Measurements from ENCODE around the gene PANK1. TPM values are rescaled to one million over a fixed set of nuclear protein-coding genes. Genes with fewer than 3 reads are reported as not detected.

The PANK1 gene
- total RNA-seq, 2 experiments from 2014 or later, result 12.1 to 16.1 TPM

DNA sequence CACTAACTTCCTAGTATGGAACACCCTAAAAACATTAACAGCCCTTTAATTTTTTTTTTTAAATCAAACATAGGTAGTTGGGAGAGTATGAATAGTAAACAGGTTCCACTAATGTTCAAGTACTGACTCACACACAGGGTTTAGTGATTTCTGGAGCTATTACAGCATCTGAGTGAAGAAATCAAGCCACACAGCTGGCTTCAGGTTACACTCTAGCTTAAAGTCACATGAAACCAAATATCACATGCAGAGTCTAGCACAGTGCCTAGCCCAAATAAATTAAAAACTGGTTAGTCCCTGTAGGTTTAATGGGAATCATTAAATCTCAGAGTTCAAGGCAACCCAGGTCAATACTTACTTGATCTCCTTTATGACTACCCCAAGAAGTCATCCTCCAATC is 11.6 kb downstream of the PANK1 start:
- CTCF ChIA-PET (ENCODE audit: unreplicated experiment), result no interaction called here
- BruUV-seq (replicated peaks), result no TSS peak
- Histone ChIP-seq H3K4me2 (ENCODE audit: low read length) (no peak overlapping the region), H3K4me1 (ENCODE audit: insufficient read depth, low read length, poor library complexity, severe bottlenecking) (no peaks in the 10 kb centered on the region), H2AFZ (ENCODE audit: low read length) (no peak overlapping the region), H4K20me1 (ENCODE audit: insufficient read depth, low read length) (no peaks in the 10 kb centered on the region), H3K79me2 (ENCODE audit: insufficient read depth, low read depth, low read length) (peaks cover 12% of the 10 kb centered on the region; the same call in 1 of the 2 replicates), H3K9me2 (ENCODE audit: insufficient read depth, low read length) (no peaks in the 10 kb centered on the region), H3K27ac (ENCODE audit: low read depth, low read length, poor library complexity, severe bottlenecking) (no peak overlapping the region), H3K9me3 (ENCODE audit: low read length) (no peaks in the 10 kb centered on the region), H3K36me3 (ENCODE audit: insufficient read depth, low read length) (peaks cover 32% of the 10 kb centered on the region), H3K4me3 (ENCODE audit: low read depth, low read length, poor library complexity, severe bottlenecking) (no peak overlapping the region)
- DNase-seq (ENCODE audit: low spot score), result no peak
- POLR2A ChIA-PET, result interaction anchor here (0.7 to 1.8 kb wide), 2 partner anchors 10 to 43 kb away, joined by 3 to 18 read pairs; no protein-coding TSS in a partner anchor
- no peak for TF ChIP-seq EZH2phosphoT487 (IDR thresholded peaks at IDR 0.05; ENCODE audit: borderline replicate concordance, low read depth, low read length)
- TF ChIP-seq, protein P1, sequence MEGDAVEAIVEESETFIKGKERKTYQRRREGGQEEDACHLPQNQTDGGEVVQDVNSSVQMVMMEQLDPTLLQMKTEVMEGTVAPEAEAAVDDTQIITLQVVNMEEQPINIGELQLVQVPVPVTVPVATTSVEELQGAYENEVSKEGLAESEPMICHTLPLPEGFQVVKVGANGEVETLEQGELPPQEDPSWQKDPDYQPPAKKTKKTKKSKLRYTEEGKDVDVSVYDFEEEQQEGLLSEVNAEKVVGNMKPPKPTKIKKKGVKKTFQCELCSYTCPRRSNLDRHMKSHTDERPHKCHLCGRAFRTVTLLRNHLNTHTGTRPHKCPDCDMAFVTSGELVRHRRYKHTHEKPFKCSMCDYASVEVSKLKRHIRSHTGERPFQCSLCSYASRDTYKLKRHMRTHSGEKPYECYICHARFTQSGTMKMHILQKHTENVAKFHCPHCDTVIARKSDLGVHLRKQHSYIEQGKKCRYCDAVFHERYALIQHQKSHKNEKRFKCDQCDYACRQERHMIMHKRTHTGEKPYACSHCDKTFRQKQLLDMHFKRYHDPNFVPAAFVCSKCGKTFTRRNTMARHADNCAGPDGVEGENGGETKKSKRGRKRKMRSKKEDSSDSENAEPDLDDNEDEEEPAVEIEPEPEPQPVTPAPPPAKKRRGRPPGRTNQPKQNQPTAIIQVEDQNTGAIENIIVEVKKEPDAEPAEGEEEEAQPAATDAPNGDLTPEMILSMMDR (conservative IDR thresholded peaks at IDR 0.05; ENCODE audit: low read length), result no peak
- intact Hi-C loops (cut with micrococcal nuclease; ENCODE audit: unreplicated experiment), result no loop called here

DNA sequence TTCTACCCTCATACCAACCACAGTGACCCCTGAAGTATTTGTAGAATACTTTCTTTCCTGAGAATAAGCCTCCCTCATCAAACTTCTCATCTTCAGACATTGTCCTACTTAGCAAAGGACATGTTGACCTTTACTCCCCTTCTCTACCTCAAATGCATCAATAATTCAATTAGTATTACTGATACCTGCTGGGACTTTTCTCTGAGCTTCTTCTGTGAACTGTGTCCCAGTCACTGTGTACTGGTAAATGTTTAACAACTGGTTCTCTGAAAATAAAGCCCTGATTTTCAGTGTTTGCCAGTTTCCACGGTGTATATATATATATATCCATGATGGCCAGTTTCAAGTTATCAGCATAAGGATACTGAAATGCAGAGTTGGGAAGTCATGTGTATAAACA is 12.2 kb downstream of the PANK1 start:
- Histone ChIP-seq H2AFZ (ENCODE audit: low read length) (no peak overlapping the region), H3K79me2 (ENCODE audit: insufficient read depth, low read depth, low read length) (peaks cover 8% of the 10 kb centered on the region; the same call in 1 of the 2 replicates), H3K36me3 (ENCODE audit: insufficient read depth, low read length) (peaks cover 27% of the 10 kb centered on the region), H3K4me3 (ENCODE audit: low read depth, low read length, poor library complexity, severe bottlenecking) (no peak overlapping the region), H4K20me1 (ENCODE audit: insufficient read depth, low read length) (no peaks in the 10 kb centered on the region), H3K9me2 (ENCODE audit: insufficient read depth, low read length) (no peaks in the 10 kb centered on the region), H3K4me1 (ENCODE audit: insufficient read depth, low read length, poor library complexity, severe bottlenecking) (no peaks in the 10 kb centered on the region), H3K9me3 (ENCODE audit: low read length) (no peaks in the 10 kb centered on the region), H3K4me2 (ENCODE audit: low read length) (no peak overlapping the region), H3K27ac (ENCODE audit: low read depth, low read length, poor library complexity, severe bottlenecking) (no peak overlapping the region)
- intact Hi-C loops (cut with micrococcal nuclease; ENCODE audit: unreplicated experiment), result no loop called here
- TF ChIP-seq, protein P1 (conservative IDR thresholded peaks at IDR 0.05; ENCODE audit: low read length), result no peak
- no peak for TF ChIP-seq EZH2phosphoT487 (IDR thresholded peaks at IDR 0.05; ENCODE audit: borderline replicate concordance, low read depth, low read length)
- DNase-seq (ENCODE audit: low spot score), result no peak
- no TSS peak for BruUV-seq (replicated peaks)
- ChIA-PET POLR2A (interaction anchor here (1.8 to 2.1 kb wide), 2 partner anchors 11 kb away, joined by 7 to 18 read pairs; no protein-coding TSS in a partner anchor), CTCF (ENCODE audit: unreplicated experiment) (no interaction called here)

DNA sequence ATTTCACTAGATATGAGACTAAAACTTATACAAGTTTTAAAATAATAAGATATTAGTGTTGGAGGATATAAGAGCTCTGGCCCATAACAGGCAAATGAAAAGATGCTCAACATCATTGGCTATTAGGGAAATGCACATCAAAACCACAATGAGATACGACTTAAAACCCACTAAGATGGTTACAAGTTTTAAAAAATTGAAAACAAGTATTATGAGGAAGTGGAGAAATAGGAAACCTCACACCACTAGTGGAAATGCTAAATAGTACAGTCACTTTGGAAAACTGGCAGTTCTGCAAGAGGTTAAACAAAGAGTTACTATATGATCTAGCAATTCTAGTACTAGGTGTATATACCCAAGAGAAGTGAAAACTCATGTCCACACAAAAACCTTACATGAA is 17.2 kb downstream of the PANK1 start:
- BruUV-seq (replicated peaks), result no TSS peak
- CTCF ChIA-PET (ENCODE audit: unreplicated experiment), result no interaction called here
- no peak overlapping the region for H2AFZ ChIP-seq (ENCODE audit: low read length)
- intact Hi-C loops (cut with micrococcal nuclease; ENCODE audit: unreplicated experiment), result no loop called here
- H3K4me3 ChIP-seq (ENCODE audit: low read depth, low read length, poor library complexity, severe bottlenecking), result no peak overlapping the region
- POLR2A ChIA-PET, result interaction anchor here (1.0 kb wide), 1 partner anchor 16 kb away, joined by 7 read pairs; no protein-coding TSS in a partner anchor
- no peaks in the 10 kb centered on the region for H3K79me2 ChIP-seq (ENCODE audit: insufficient read depth, low read depth, low read length)
- H3K4me1 ChIP-seq (ENCODE audit: insufficient read depth, low read length, poor library complexity, severe bottlenecking), result no peaks in the 10 kb centered on the region
- peaks cover under 1% of the 10 kb centered on the region; the same call in 1 of the 2 replicates for H3K36me3 ChIP-seq (ENCODE audit: insufficient read depth, low read length)
- TF ChIP-seq, protein P1 (conservative IDR thresholded peaks at IDR 0.05; ENCODE audit: low read length), result no peak
- no peak for TF ChIP-seq EZH2phosphoT487 (IDR thresholded peaks at IDR 0.05; ENCODE audit: borderline replicate concordance, low read depth, low read length)
- H3K9me2 ChIP-seq (ENCODE audit: insufficient read depth, low read length), result no peaks in the 10 kb centered on the region
- no peak for DNase-seq (ENCODE audit: low spot score)
- H4K20me1 ChIP-seq (ENCODE audit: insufficient read depth, low read length), result no peaks in the 10 kb centered on the region
- no peak overlapping the region for H3K4me2 ChIP-seq (ENCODE audit: low read length)
- H3K9me3 ChIP-seq (ENCODE audit: low read length), result no peaks in the 10 kb centered on the region
- H3K27ac ChIP-seq (ENCODE audit: low read depth, low read length, poor library complexity, severe bottlenecking), result no peak overlapping the region
